ENCODE data around the gene GRK5. TPM values are rescaled to one million over a fixed set of nuclear protein-coding genes. Genes with fewer than 3 reads are reported as not detected.
A peak's percentile ranks its signal among the peaks of the same experiment; 100 is the strongest.

The GRK5 gene
- total RNA-seq, 1 experiment from 2014 or later, result 2.3 TPM

- TF ChIP-seq ZNF425 (CRISPR knock-in tag; conservative IDR thresholded peaks at IDR 0.05) (no peak), CREM (CRISPR knock-in tag; IDR thresholded peaks at IDR 0.05) (no peak), TEAD1 (CRISPR knock-in tag; IDR thresholded peaks at IDR 0.05) (0 out of 2 replicates have a peak, but pooled peaks have one; percentile 11), KAT7 (CRISPR knock-in tag; IDR thresholded peaks at IDR 0.05; ENCODE audit: borderline replicate concordance) (peak; percentile 31; the same call in 1 of the 2 replicates), HMGXB4 (CRISPR knock-in tag; IDR thresholded peaks at IDR 0.05) (peak; percentile 73; the same call in 1 of the 2 replicates), IRF1 (CRISPR knock-in tag; IDR thresholded peaks at IDR 0.05) (0 out of 2 replicates have a peak, but pooled peaks have one; percentile 51), FOXK1 (CRISPR knock-in tag; IDR thresholded peaks at IDR 0.05) (peak; percentile 24; the same call in 1 of the 2 replicates), ARID4B (CRISPR knock-in tag; IDR thresholded peaks at IDR 0.05; ENCODE audit: borderline replicate concordance) (no peak), ZBTB43 (CRISPR knock-in tag; IDR thresholded peaks at IDR 0.05) (0 out of 2 replicates have a peak, but pooled peaks have one; percentile 28), FOXP4 (CRISPR knock-in tag; IDR thresholded peaks at IDR 0.05) (no peak; the same call in 1 of the 2 replicates), ZNF263 (CRISPR knock-in tag; IDR thresholded peaks at IDR 0.05; ENCODE audit: low read depth) (0 out of 2 replicates have a peak, but pooled peaks have one; percentile 25), E2F4 (CRISPR knock-in tag; IDR thresholded peaks at IDR 0.05; ENCODE audit: borderline replicate concordance, low read depth) (peak; percentile 65; the same call in 1 of the 2 replicates), ESRRA (CRISPR knock-in tag; IDR thresholded peaks at IDR 0.05; ENCODE audit: borderline replicate concordance) (peak; percentile 98), TEAD4 (CRISPR knock-in tag; IDR thresholded peaks at IDR 0.05) (peak; percentile 21; the same call in 1 of the 2 replicates), SP1 (CRISPR knock-in tag; conservative IDR thresholded peaks at IDR 0.05) (peak; percentile 80), NR3C1 (CRISPR knock-in tag; conservative IDR thresholded peaks at IDR 0.05; ENCODE audit: low read depth) (no peak), E2F5 (CRISPR knock-in tag; IDR thresholded peaks at IDR 0.05) (peak; percentile 27; the same call in 1 of the 2 replicates), GABPB1 (CRISPR knock-in tag; IDR thresholded peaks at IDR 0.05) (peak; percentile 44; the same call in 1 of the 2 replicates), NR2C2 (CRISPR knock-in tag; IDR thresholded peaks at IDR 0.05) (no peak), ATF1 (CRISPR knock-in tag; IDR thresholded peaks at IDR 0.05) (no peak)
Observed at GRCh38 chr10:119165171-119166117, 41.9 kb upstream of the GRK5 start, which contains the start of gene SFXN4 (continued).
